G401.6 (cell line): Measurements from ENCODE around the gene PSMA2.
"Not testable (repeated sequence)": the region's sequence is repeated elsewhere in the genome, so short reads cannot be mapped to it uniquely, and the experiment has no call there.

ENCODE experiments used
- FAIRE-seq: peaks from 2 replicates; lab custom pipeline; 2012; peaks lifted over from hg19 to GRCh38; lab: Jason Lieb, UNC

Gene PSMA2

GRCh38 chr7:42900842-42901241, 31.1 kb downstream of the PSMA2 start:
- peak; percentile 41 for FAIRE-seq

GRCh38 chr7:42893346-42894240, 38.4 kb downstream of the PSMA2 start:
- FAIRE-seq, result no peak

DNA sequence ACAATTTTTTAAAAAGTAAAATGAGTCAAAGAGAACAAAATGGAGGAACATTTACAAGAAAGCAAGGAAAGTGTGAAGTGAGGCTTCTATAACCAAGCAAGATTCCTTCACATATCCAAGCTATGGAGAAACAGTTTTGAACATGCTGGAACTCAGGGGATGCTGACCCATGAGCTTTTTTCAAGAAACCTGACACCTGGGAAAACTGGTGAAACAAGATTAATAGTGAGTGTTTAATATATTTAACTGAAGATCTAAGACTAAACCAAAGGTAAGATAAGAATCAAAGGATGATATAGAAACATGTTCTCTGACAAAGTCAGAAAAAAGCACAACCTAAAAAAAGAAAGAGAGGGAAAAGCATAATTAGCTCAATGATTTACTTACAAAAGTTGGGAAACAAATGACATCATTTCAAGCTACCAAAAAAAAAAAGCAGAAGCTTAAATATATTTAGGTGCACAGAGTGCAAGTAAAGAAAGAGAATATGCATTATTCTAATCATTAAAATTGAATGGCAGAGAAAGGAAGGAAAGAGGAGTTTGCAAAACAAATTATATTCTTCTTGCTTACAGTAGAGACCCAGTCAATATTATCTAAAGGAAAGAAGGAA, 45.0 kb downstream of the PSMA2 start:
- no peak for FAIRE-seq

DNA sequence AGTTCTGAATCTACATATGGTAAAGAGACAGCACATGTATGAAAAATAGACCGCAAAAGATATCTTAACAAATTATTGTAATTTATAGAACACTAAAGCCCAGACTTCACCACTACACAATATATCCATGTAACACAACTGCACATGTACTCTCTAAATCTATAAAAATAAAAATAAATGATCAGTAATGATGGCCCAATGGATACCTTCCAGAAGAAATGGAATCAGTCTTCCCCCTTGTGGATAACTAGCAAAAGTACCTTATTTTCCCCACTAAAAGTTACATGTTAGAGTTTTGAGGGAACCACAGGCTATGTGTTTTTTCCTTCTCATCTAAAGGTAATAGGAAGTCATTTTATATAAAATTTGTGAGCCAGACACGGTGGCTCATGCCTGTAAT, 45.8 kb downstream of the PSMA2 start:
- FAIRE-seq, result peak; percentile 41

DNA sequence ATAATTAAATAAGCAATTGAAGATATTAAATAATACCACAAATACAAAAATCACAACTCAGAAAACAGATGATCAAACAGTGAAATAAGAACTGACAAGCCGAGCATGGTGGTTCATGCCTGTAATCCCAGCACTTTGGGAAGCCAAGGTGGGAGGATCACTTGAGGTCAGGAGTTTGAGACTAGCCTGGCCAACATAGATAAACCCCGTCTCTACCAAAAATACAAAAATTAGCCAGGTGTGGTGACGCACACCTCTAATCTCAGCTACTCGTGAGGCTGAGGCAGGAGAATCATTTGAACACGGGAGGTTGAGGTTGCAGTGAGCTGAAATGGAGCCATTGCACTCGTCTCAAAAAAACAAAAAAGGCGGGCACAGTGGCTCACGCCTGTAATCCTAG, 46.8 kb downstream of the PSMA2 start:
- FAIRE-seq, result not testable (repeated sequence)

DNA sequence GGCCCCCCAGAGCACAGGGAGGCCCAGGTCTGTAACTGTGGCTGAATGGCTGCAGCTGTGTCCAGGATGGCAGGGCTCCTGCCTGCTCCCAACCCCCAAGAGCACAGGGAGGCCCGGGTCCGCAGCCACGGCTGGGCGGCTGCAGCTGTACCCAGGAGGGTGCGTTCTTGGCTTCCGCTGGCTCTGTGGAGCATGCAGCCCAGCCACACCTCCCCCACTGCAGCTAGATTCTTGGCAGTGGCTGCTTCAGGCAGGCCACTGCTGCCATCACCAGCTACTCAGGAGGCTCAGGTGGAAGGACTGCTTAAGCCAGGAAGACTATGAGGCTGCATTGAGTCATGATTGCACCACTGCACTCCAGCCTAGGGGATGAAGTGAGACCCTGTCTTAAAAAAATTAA, 48.0 kb downstream of the PSMA2 start:
- no peak for FAIRE-seq

DNA sequence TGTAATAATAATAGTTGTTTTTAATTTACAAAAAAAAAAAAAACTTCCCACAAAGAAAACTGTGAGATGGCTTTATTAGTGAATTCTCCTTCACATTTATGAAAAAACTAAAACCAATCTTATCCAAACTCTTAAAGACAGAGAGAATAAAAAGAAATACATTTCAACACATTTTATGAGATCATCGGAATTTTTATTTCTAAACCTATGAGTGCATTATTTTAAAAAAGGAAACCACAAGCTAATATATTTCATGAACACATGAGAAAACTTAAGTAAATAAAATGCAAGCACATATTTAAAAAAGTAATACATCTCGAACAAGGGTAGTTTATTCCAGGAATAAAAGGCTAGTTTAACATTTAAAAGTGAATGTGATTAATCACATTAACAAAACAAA, 51.6 kb downstream of the PSMA2 start:
- no peak for FAIRE-seq

DNA sequence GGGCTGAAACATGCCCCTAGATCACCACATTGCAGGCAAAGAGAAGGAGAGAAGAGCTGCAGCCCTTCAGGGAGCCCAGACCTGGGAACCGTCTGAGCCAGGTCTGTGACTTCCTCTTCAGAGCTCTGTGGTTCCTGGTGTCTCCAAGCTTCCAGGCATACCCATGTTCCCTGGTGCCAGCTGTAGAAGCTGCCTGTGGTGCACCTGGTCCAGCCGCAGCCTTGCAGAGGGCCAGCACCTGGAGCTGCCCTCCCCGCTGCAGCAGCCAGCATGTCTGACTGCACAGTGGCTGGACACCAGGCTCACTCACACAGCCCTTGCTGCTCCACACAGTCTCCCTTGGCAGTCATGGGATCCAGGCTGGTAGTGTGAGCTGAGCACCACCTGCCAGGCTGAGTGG, 53.7 kb downstream of the PSMA2 start:
- no peak for FAIRE-seq

DNA sequence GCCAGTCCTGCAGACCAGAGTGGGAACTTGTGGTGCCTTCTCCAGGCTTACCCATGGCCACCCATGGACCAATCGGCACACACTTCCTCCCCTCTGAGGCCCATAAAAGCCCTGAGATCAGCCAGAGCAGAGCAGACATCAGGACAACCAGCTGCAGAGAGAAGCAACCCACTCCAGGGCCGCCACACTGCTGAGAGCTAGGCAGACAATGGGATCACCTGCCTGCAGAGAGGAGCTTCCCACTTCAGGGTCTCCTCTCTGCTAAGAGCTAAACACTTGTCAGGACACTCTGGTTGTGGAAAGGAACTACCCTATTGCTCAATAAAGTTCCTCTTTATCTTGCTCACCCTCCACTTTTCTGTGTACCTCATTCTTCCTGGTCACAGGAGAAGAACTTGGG, 54.1 kb downstream of the PSMA2 start:
- no peak for FAIRE-seq

DNA sequence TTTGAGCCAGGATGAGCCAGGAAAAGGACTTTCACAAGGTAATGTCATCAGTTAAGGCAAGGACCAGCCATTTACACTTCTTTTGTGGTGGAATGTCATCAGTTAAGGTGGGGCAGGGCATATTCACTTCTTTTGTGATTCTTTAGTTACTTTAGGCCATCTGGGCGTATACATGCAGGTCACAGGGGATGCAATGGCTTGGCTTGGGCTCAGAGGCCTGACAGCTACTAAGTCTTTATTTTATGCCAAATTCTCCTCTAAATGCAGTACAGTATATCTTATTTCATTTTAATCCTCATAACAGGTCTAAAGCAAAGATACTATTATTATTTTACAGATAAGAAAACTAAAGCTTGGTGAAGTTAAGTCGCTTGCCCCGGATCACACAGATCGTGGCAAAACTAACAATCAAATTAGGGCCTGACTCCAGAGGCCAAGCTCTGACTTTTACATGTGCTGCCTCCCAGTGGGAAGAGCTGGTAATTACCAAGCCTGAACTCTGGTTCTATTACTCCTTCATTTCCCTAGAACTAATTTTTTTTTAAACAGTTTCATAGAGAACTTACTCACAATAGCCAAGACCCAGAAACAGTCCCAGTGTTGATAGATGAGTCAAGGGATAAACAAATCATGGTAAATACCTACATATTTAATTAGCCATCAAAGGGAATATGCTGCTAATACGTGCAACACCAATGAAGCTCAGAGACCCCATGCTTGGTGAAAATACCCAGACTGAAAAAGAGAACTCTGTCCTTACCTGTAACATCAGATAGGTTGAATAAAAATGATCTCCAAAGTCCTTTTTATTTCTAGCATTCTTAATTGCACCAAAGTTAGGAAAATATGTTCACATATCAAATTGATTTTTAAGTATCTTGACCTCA, 55.5 kb downstream of the PSMA2 start:
- FAIRE-seq, result peak; percentile 90

GRCh38 chr7:42869131-42870020, 62.6 kb downstream of the PSMA2 start:
- FAIRE-seq, result no peak

- no peak for FAIRE-seq
Observed at GRCh38 chr7:42868480-42868879, 63.5 kb downstream of the PSMA2 start.
